ENCODE results near the gene ZFYVE9. TPM values are rescaled to one million over a fixed set of nuclear protein-coding genes. Genes with fewer than 3 reads are reported as not detected.

Gene ZFYVE9
- total and polyA plus RNA-seq, 9 of the 15 experiments (the other 6 are each of a cell fraction or from before 2014, with no cell fraction given), result 0.52 to 14.4 (median 8.9) TPM

DNA sequence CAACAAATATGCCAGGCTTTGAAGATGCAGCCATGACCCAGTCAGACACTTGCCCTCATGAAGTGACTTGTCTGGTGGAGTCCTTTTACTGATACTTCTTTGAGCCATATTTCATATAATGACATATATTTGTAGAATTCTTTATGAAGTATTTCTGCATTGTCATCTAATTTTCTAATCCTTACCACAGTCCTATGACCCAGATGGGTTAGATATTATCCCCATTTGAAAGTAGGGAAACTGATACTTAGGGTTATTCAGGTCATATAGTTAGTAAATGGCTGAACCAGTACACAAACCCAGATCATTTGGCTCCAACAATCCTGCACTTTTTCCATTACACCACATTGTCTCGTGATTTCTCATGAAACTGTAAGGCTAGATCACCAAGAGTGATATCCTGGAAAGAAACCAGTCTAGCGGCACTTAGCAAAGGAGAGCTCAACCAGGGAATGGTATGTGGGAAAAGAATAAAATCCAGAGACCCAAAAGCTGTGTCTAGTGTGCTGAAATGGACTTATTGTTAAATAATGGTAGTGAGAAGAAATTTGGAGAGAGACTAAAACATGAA, 49.6 kb downstream of the ZFYVE9 start:
- no peak overlapping the region for H3K4me2 ChIP-seq (ENCODE audit: insufficient read depth, low read length)
- WGBS (ENCODE audit: insufficient coverage, low coverage, missing lambda C conversion rate), result 15% methylated on average over 2 of the region's 2 CpGs
- H3K4me1 ChIP-seq (replicated peaks in 1 of 2; ENCODE audit: control insufficient read depth in 2 of 2, insufficient read depth in 2 of 2, low read length in 2 of 2), result peaks cover 3 to 9% of the 10 kb centered on the region in 2 experiments; a peak in 3 of 5 replicates
- in situ Hi-C loops (cut with MboI), result no loop called here
- POLR2A ChIA-PET, result interaction anchor here (0.7 kb wide), 1 partner anchor 43 kb away, joined by 3 read pairs; no protein-coding TSS in a partner anchor
- FAIRE-seq, result no peak
- CTCF ChIA-PET (ENCODE audit: low intra/inter-chr PET ratio), result no interaction called here
- H4K20me1 ChIP-seq (replicated peaks; ENCODE audit: control insufficient read depth, insufficient read depth, low read length), result no peaks in the 10 kb centered on the region
- no peak overlapping the region for H3K27ac ChIP-seq (ENCODE audit: extremely low read depth, low read depth, low read length)
- H3K4me3 ChIP-seq, result no peak overlapping the region
- no peaks in the 10 kb centered on the region for H3K36me3 ChIP-seq (ENCODE audit: control insufficient read depth, insufficient read depth, low read length)
- intact Hi-C loops (cut with micrococcal nuclease), result loop anchor here (2.0 kb wide), 1 partner anchor 13 kb away; no protein-coding TSS in a partner anchor
- no peak overlapping the region for H2AFZ ChIP-seq (ENCODE audit: low read depth, low read length)
- no peaks in the 10 kb centered on the region for H3K9me3 ChIP-seq (replicated peaks; ENCODE audit: control insufficient read depth, insufficient read depth, low read depth, low read length)
- no peaks in the 10 kb centered on the region for H3K27me3 ChIP-seq (ENCODE audit: control insufficient read depth in 2 of 2, insufficient read depth in 2 of 2, low read length in 2 of 2)
- H3K9ac ChIP-seq (ENCODE audit: insufficient read depth in 1 of 2, low read depth in 2 of 2, low read length in 2 of 2), result no peak overlapping the region
- no TSS peak for BruUV-seq (replicated peaks)
- peak; percentile 35 for ATAC-seq
- no peaks in the 10 kb centered on the region for H3K79me2 ChIP-seq (ENCODE audit: control insufficient read depth, insufficient read depth, low read length)
- no peaks in the 10 kb centered on the region for H3K9me1 ChIP-seq (ENCODE audit: control insufficient read depth, insufficient read depth, low read length)
- DNase-seq (ENCODE audit: extremely low read depth in 1 of 4, low spot score in 3 of 4), result no peak
- TF ChIP-seq NFATC3 (IDR thresholded peaks at IDR 0.05), result no peak
- TF ChIP-seq, protein P1, sequence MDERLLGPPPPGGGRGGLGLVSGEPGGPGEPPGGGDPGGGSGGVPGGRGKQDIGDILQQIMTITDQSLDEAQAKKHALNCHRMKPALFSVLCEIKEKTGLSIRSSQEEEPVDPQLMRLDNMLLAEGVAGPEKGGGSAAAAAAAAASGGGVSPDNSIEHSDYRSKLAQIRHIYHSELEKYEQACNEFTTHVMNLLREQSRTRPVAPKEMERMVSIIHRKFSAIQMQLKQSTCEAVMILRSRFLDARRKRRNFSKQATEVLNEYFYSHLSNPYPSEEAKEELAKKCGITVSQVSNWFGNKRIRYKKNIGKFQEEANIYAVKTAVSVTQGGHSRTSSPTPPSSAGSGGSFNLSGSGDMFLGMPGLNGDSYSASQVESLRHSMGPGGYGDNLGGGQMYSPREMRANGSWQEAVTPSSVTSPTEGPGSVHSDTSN (CRISPR knock-in tag; IDR thresholded peaks at IDR 0.05; ENCODE audit: low read depth), result no peak
- TF ChIP-seq, protein P1 (tag; conservative IDR thresholded peaks at IDR 0.05; ENCODE audit: low read depth), result peak; percentile 22; the same call in 1 of the 2 replicates
- TF ChIP-seq RB1 (IDR thresholded peaks at IDR 0.05; ENCODE audit: low read depth), result 0 out of 2 replicates have a peak, but pooled peaks have one; percentile 10
- peak; percentile 86 for TF ChIP-seq ZNF316 (IDR thresholded peaks at IDR 0.05)
- TF ChIP-seq, protein P2, sequence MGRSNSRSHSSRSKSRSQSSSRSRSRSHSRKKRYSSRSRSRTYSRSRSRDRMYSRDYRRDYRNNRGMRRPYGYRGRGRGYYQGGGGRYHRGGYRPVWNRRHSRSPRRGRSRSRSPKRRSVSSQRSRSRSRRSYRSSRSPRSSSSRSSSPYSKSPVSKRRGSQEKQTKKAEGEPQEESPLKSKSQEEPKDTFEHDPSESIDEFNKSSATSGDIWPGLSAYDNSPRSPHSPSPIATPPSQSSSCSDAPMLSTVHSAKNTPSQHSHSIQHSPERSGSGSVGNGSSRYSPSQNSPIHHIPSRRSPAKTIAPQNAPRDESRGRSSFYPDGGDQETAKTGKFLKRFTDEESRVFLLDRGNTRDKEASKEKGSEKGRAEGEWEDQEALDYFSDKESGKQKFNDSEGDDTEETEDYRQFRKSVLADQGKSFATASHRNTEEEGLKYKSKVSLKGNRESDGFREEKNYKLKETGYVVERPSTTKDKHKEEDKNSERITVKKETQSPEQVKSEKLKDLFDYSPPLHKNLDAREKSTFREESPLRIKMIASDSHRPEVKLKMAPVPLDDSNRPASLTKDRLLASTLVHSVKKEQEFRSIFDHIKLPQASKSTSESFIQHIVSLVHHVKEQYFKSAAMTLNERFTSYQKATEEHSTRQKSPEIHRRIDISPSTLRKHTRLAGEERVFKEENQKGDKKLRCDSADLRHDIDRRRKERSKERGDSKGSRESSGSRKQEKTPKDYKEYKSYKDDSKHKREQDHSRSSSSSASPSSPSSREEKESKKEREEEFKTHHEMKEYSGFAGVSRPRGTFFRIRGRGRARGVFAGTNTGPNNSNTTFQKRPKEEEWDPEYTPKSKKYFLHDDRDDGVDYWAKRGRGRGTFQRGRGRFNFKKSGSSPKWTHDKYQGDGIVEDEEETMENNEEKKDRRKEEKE (IDR thresholded peaks at IDR 0.05; ENCODE audit: borderline replicate concordance in 1 of 2, control insufficient read depth in 1 of 2, low read depth in 2 of 2, low read length in 1 of 2), result no peak
- no peak for TF ChIP-seq ELF4 (CRISPR knock-in tag; IDR thresholded peaks at IDR 0.05)

Data from K562 (cell line).